Measurements from ENCODE around the gene SLC2A13.
"Not testable (repeated sequence)": the region's sequence is repeated elsewhere in the genome, so short reads cannot be mapped to it uniquely, and the experiment has no call there.

SLC2A13 gene

DNA sequence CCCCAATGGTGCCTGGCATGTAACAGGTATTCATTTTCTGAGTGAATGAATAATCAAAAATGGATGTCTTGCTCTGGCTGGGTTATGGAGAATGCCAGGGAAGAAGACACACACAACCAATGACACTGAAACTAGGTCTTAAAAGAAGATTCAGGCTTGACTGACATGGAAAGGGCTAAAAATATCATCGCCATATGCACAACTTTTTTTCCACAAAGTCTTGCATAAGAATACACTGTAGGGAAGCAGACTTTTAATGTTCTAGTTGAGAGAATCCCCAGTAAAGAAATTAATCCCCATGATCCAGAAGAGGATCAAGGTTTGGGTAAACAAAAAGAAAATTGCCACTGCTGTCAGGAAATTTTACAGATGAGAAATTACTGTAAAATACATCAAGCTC, 116.4 kb downstream of the SLC2A13 start:
- DNase-seq, result no peak

DNA sequence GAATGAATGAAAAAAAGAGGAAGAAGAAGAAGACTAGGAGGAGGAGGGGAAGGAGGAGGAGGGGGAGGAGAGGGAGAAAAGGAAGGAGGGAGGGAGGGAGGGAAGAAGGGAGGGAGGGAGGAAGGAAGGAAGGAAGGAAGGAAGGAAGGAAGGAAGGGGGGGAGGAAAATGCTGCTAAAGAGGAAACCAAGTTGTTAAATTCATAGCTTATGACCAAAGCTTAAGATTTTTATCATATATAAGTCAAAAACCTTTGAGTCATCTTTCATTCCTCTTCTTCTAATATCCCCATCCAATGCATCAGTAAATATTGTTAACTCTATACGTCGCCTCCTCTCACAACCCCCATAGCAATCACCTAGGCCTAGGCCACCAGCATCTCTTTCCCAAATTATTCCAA, 117.3 kb downstream of the SLC2A13 start:
- DNase-seq, result no peak

DNA sequence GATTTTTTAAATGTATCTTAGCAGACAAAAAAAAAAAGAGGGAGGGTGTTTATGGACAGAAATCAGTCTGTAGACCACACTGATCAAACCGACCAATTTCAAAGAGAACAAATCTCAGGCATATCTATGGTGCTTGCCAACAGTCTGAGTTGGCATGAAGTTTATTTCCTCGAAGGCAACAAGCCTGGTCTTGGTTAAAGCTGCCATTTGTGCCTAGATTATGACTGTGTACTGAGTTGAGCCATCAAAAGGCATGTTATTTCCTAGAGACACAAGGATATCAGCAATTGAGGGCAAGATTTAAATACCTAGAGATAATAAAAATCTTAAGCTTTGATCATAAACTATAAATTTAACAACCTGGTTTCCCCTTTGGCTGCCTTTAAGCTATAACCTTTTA, 119.2 kb downstream of the SLC2A13 start:
- no peak for DNase-seq

DNA sequence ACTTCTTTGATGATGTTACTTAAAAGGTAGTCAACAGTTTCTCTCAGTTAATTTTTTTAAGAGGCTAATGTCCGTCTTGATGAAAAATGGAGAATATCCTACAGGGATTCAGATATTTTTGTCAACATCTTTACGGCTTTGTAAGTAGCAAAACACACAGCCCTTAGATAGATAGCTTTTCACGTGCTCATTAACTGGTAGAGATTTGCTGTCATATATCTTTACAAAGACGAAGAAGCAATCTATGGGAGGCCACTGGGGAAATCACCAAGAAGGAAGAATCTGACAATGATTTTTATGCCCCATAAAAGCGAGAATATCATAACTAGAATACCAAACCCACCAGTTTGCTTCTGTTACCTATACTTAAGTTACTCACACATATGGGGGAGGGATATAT, 121.2 kb downstream of the SLC2A13 start:
- DNase-seq, result no peak

DNA sequence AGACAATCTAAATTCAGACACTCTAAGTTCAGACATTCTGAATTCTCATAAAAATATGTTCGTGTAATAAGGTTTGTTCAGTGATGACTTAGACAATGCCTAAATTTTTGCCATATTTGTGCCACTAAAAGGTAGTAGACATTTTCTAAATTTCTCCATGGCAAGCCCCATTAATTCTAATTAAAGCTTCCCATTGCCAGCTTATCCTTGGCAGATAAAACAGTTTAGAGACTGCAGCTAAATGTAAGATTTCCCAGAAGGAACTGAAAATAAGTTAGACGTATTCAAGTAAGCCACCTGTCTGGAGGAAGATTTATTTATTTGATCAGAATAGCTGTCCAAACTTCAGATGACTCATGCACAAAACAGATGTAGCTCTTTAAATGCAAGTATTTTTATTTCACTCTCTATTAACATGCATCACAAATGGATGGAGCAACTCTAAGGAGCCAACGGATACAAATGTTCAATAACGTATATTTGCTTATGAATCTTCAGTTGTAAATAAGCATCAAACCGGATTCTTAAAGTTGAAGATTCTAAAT, 130.4 kb downstream of the SLC2A13 start:
- no peak for DNase-seq

DNA sequence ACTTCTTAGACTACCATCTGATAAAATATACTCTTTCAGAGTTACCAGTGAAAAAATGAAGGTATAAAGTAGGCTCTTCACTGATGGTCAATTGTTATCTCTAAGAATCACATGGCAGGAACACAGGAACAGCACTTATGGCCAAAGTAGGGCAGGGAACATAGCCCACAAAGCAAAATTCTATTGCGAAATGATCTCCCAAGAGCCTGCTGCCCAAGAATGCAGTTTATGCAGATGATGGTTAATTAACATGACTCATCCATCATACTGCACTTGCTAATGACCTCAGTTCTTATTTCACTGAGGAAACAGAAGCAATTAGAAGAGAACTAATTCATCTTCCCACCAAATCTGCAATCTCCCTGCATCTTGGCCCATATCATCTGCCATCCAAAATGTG, 133.8 kb downstream of the SLC2A13 start:
- DNase-seq, result no peak

DNA sequence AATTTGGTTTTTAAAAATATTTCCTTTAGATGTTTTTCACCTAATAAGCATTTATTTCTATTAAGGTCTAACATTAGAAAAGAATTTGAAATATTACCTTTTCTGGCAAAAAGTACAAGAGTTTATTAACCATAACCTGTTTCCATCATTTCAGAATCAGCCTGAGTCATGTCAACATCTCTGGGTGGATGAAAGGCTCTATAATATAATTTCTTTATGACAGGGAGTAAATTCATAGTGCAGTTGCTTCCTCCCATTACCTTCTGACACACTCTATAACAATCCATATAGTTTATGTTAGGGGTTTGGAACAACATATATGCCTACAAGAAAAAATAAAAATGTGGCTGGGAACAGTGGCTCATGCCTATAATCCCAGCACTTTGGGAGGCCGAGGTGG, 134.5 kb downstream of the SLC2A13 start:
- DNase-seq, result no peak

DNA sequence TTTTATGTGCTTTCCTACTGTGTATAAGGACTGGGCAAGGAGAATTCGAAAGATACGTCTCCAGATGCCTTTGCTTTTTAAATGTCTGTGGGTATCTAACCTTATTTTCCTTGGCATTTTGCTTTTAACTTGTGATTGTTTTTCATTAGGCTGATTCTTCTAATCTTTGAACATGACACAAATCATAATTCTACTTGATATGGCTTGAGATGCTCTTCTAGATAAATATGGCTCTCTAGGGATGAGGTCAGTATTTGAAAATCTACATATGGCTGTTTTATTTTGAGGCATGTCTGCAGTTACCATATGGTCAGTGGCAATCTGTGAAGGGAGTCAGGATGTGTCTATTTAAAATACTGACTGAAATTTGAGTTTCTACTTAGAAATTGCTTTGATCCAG, 139.2 kb downstream of the SLC2A13 start:
- DNase-seq, result no peak

DNA sequence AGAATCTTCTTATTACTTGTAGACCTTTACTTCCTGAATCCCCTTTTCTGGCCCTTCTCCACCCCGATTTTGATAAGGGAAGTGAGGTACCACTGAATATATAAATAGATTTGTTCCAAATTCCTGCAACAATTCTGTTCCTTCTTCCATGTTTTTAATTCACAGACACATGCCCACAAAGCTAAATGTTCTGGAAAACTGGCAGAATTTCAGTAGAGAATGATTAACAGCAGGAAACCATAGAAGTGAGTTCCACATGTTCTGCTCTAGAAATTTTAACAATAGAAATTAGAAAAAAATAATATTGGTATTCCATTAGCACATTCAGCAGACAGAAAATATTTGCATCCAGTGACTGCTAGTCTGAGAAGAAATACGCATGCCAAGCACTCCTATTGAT, 139.6 kb downstream of the SLC2A13 start:
- no peak for DNase-seq

DNA sequence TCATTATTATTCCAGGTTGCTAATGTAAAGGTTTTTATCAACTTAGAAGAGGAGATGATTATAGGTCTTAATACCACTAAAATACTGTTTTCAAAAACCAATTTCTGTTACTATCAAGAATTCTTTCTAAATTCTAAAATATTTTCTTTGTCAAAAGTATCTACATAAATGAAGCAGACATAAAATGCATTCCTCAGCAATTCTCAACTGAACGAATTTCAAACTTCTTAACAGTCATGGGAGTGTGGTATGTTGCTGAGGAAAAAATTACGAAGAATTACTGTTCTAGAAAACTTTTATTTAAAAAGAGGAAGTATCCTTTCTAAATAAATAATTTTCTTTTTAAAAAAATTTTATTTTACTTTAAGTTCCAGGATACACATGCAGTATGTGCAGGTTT, 146.4 kb downstream of the SLC2A13 start:
- DNase-seq, result no peak

DNA sequence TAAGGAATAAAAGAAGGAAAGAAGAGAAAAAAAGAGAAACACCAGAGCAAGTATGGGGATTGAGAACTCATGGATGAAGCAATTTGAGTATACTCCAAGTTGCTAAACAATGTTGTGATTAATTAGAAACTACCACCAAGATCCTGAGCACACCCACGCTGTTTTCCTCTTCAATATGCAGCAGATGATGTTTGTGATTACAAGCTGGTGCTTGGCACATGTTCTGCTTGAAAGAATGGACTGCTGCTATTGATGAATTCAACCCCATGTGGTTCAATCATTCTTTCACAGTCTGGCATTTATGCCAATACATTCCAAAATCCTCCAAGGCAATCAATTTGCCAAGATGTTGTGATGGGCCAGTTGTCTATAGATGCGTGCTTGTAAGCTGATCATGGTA, 146.8 kb downstream of the SLC2A13 start:
- DNase-seq, result no peak

DNA sequence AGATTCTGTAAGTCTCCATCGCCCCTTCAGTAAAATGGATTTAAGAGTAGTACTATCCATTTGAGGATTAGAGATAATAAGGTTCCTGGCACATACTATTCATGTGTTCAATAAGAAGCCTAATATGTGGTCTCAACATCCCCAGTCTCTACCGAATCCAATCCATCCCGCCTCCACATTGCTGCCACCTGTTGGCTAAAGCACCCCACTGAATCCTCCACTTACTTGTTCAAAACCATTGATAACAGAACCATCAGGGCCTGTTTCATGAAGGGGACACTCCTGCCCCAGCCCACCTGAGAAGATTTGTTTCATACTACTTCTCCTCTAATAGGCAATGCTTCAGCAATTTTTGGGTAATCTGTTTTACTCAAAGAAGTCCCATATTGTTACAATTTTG, 147.5 kb downstream of the SLC2A13 start:
- DNase-seq, result no peak

DNA sequence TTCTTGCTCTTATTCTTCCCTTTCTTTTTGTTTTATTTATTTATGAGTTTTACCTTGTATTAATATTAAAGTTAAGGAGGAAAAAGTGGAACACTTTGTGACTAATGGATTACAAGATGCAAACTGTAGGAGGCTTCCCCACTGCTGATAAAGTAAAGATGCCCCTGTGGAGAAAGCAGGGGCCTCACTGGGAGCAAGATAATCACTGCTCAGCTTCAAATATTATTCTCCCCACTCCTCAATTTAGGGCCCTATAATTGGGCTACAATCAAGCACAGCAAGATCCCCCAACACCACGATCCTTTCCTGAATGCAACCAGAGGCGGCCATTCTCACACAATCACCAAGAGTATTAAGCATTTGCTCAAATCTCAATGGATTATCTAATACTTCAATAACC, 149.2 kb downstream of the SLC2A13 start:
- DNase-seq, result no peak

DNA sequence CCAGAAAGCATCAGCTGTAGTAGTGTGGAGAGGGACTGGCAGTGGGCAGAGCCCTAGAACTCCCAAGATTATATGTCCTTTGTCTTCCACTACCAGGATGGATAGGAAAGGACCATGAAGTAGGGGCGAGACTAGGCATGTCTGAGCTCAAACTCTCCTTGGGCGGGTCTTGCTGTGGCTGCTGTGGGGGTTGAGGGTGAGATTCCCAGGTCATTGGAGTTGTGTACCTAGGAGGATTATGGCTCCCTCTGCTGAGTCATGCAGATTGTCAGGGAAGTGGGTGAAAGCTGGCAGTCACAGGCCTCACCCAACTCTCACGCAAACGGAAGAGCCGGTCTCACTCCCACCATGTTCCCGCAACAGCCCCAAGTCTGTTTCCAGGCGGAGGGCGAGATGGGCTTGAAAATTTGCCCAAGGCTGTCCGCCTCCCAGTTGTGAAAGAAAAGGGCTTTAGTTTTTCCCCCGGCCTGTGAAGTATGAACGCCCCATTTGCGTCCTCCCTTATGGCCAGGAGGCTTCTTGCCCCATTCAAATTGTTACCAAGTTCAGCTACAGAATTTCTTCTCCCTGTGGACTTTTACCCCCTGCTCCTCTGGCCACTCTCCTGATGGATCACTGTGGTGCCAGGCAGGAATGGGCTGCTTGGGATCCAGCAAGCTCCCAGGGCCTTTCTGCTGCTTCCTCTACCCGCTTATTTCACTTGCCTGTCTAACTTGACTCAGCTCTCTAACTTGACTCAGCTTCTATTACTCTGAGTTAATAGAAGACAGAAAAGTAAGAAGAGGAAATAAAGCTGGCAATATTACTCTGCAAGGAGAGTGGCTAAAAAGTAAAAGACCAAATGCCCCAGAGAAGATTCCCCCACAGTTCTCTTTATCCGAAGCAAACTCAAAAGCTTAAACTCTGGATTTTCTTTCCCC, 159.3 kb downstream of the SLC2A13 start:
- DNase-seq, result no peak

DNA sequence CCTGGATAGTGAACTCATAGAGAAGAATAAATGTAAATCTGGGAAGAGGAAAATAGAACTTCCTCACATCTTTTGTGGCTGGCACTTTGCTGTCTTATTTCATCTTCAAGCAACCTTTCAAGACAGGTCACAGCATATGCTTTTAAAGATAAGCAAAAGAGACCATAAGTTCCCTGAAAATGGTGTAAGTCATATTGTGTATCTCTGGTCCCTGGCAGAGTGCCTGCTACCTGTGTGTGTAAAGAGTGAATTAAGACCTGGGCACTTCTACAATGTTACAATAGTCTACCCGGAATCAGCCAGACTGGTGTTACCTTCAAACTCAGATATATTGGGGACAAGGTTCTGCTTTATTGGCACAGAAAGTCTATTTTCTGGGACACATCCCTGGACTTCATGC, 168.8 kb downstream of the SLC2A13 start:
- no peak for DNase-seq

DNA sequence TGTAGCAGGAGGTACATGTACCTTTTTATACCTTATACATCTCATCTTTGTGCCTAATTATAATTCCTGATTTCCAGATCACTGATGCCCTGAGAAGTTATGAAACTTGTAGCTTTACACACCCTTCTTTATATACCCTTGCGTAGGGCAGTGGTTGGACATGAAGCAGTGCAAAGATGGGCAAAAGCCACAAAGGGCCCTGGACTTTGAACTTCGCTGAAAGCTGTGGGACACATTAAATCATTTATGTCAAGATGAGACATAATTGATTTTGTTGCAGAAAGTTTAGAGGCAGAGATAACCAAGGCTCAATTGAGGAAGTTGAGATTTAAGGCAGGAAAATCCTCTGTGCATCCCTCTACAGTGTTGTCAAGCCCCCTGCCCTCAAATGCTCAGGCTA, 170.0 kb downstream of the SLC2A13 start:
- DNase-seq, result no peak

DNA sequence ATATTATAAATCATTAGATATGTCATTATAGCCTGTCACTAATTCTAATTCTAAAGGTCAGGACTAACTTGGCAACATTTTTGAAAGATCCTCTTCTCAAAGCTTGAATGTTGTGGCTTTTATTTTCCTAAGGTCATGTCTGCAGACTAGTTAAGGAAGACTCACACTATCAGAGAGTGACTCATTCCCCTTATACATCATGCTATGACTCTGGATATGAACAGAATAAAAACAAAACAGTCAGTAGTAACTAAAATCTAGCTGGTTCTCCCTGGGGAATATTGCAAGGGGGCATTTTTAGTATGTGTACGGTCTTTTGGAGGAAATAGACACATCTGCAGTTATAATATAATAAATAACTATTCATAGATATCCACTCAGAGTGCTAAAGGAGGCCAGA, 170.6 kb downstream of the SLC2A13 start:
- DNase-seq, result no peak

DNA sequence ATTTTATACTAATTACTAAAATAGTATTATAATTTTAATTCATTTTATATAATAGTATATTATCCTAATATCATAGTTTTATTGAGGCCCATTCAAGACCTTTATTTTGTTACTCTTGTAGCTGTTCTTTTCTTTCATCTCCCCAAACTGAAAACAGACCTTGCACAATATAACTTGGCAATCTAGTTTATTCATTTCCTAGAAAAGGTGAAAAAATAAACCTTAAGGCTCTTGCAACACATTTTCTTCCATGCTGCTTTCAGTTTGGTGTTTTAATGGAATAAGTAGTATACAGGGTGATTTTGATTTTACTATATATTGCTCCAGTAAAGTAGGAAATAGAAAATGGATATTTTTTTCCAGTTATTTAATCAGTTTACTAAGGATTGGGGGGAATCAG, 174.0 kb downstream of the SLC2A13 start:
- DNase-seq, result no peak

DNA sequence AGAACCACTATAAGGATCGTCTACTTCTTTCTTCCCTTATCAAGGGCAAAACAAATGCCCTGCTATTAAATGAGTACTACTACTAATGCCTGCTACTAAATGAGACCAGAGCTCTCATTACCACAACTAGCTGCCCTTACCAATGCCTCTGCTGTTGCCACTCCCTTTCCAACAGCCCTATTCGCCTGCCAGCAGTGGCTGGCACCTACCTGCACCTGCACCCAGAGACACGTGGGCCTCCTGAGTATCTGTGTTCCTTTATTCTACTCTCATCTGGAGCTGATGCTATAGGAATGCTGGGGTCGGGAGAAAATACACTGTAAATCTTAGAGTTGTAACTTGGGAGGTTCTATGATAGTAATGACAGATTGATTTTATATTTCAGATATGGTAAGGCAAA, 174.7 kb downstream of the SLC2A13 start:
- no peak for DNase-seq

DNA sequence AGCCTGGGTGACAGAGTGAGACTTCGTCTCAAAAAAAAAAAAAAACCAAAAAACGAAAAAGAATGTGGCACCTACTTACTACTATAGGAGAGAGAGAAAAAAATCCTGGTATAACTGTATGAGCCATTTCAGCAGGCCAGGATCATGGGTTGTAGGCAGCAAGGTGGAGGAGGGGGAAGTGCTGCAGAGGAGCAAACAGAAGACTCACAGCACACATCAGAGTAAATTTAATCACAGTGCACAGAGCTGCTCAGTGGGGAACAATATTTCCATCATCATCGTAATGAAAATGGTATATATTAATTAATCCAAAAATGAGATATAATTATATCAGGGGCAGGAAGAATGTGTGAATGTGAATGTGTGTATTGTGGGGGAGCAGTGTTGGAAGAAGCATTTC, 175.8 kb downstream of the SLC2A13 start:
- no peak for DNase-seq

DNA sequence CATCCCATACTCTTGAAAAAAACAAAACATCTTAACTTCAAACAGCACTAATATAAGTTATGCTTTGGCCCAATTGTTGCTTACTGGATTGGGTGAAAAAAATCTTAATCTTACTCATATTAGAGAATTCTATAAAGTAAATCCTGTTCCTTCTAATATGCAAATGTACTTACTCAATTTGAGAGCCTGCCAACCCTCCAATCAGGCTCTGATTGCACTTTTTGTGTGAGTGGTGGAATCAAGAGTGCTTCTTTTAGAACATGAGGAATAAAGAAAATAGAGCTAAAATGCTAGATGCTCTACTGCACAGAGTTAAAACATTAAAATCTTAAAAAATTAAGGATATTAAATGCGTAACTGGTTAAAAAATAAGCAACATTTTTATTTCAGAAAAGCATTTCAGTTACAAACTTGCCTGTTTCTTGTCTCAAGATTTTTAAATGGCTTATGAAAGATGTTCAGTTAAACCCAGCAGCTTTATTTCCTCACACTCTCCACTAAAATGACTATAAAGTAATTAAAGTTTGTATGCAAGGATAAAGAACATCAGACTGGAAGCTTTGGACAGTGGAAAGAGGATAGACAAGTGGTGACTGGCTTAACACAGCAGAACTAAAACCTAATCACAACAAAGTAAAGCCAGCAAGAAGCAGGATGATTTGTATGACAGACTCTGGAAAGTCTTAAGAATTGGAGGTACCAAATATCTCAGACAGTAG, 177.5 kb downstream of the SLC2A13 start:
- no peak for DNase-seq

DNA sequence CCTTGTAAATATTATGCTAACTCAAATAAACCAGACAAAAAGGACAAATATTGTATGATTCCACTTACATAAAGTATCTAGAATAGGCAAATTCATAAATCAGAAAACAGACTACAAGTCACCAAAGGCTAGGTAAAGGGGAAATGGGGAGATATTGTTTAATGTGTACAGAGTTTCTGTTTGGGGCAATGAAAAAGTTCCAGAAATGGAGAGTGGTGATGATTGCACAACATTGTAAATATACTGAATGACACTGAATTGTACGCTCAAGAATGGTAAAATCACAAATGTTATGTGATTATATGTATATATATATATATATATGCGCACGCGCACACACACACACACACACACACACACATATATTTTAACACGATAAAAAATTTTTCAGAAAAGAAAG, 182.5 kb downstream of the SLC2A13 start:
- DNase-seq, result no peak

DNA sequence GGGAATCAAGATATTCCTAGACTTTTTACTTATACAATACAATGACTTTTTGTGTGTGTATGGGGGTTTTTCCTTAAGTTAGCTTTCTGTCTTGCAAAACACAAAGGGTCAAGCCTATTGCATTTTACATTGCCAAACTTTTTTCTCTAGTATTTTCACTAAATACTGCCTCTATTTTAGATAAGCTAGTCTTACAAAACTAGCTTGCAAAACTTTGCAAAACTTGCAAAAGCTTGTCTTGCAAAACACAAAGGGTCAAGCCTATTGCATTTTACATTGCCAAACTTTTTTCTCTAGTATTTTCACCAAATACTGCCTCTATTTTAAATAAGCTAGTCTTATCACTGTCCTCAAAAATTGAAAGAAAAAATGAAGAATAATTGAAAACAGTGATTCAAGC, 183.3 kb downstream of the SLC2A13 start:
- not testable (repeated sequence) for DNase-seq

DNA sequence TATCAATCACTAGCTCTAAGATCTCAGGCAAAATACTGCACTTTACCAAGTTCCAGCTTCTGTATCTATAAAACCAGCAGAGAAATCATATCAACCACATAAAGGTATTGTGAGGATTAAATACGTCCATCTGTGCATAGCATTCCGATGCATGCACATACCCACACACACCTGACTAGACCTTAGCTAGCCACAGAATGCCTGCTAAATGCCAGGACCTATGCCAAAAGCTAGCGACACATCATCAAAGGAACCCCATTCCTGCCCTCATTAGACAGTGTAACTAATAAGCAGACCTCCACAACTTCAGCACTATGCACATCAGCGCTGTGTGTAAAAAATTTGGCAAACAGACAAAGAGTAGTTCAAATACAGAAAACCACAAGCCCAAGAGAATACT, 185.2 kb downstream of the SLC2A13 start:
- DNase-seq, result no peak
